Measurements from ENCODE around the gene DTD1.

GRCh38 chr20:18795366-18795765 is 207.5 kb downstream of the DTD1 start:
- no peak for TF ChIP-seq POLR2A (IDR thresholded peaks at IDR 0.05)
- TF ChIP-seq POLR2AphosphoS5 (IDR thresholded peaks at IDR 0.05): no peak

Data from breast epithelium (tissue), 3 donors.